IMR-90 (cell line): ENCODE measurements around the gene ADAMTS17. TPM values are rescaled to one million over a fixed set of nuclear protein-coding genes. Genes with fewer than 3 reads are reported as not detected.

Experiments
- ATAC-seq: fragments of 200-7000 bp; cut with Tn5 transposase; 2 replicates; pipeline ENCODE4 v1.9.1; 2020; ENCODE audit warnings: low read depth, mild to moderate bottlenecking, moderate library complexity
- BruUV-seq: library from RNA; stranded (reverse); fragments of 400-500 nt; replicated peaks from 2 replicates; lab custom pipeline; 2021; lab: Mats Ljungman, UMichigan
- CTCF ChIA-PET: fragments of 300-600 bp; formaldehyde crosslinking; extraction: SDS; loops from one replicate; lab custom pipeline; 2021; ENCODE audit warnings: antibody characterized with exemption; lab: Yijun Ruan, JAX
- POLR2A ChIA-PET: fragments of 300-600 bp; sonication (Branson Sonifier 250); formaldehyde crosslinking; loops from one replicate; lab custom pipeline; 2022; ENCODE audit warnings: antibody characterized with exemption; ENCODE audit not compliant: unreplicated experiment; lab: Charles Lee
- DNase-seq: peaks from one replicate; pipeline ENCODE4 v3.0.0; 2013
- H2AFZ ChIP-seq: replicated peaks from 2 replicates; pipeline ENCODE3; 2013; ENCODE audit warnings: low read length, mild to moderate bottlenecking; ENCODE audit not compliant: poor library complexity
- H2AK5ac ChIP-seq: 2 replicates; pipeline ENCODE4 v1.6.1; 2013; ENCODE audit warnings: low read depth, low read length, inconsistent platforms
- H2AK9ac ChIP-seq: replicated peaks from 2 replicates; pipeline ENCODE3; 2013; ENCODE audit warnings: mild to moderate bottlenecking, low read depth, low read length, moderate library complexity; ENCODE audit not compliant: poor library complexity
- H2BK120ac ChIP-seq: 2 replicates; pipeline ENCODE4 v1.6.1; 2013; ENCODE audit warnings: low read depth, low read length, inconsistent platforms
- H2BK15ac ChIP-seq: 3 replicates; pipeline ENCODE4 v1.6.1; 2013; ENCODE audit warnings: low read depth, low read length, inconsistent platforms
- H2BK20ac ChIP-seq: 2 replicates; pipeline ENCODE4 v1.6.1; 2013; ENCODE audit warnings: low read depth, mild to moderate bottlenecking, inconsistent platforms, low read length, moderate library complexity
- H2BK5ac ChIP-seq: 2 replicates; pipeline ENCODE4 v1.6.1; 2013; ENCODE audit warnings: mild to moderate bottlenecking, low read depth, low read length, inconsistent platforms; ENCODE audit not compliant: poor library complexity, severe bottlenecking
- H3K14ac ChIP-seq: replicated peaks from 2 replicates; pipeline ENCODE4 v1.6.1; 2013; ENCODE audit warnings: low read depth, low read length, inconsistent platforms
- H3K18ac ChIP-seq: 2 replicates; pipeline ENCODE4 v1.6.1; 2013; ENCODE audit warnings: low read depth, low read length, control low read depth
- H3K23ac ChIP-seq: 2 replicates; pipeline ENCODE4 v1.6.1; 2013; ENCODE audit warnings: low read depth, low read length, inconsistent platforms
- H3K27ac ChIP-seq: 2 replicates; pipeline ENCODE4 v1.5.1; 2013; ENCODE audit warnings: mild to moderate bottlenecking, control low read depth, low read length; ENCODE audit not compliant: insufficient read depth
- H3K27me3 ChIP-seq: 2 replicates; pipeline ENCODE4 v1.6.1; 2013; ENCODE audit warnings: low read length; ENCODE audit not compliant: control insufficient read depth, insufficient read depth
- H3K36me3 ChIP-seq: 2 replicates; pipeline ENCODE4 v1.6.1; 2013; ENCODE audit warnings: low read length, mixed read lengths; ENCODE audit not compliant: control insufficient read depth, insufficient read depth
- H3K4ac ChIP-seq: 2 replicates; pipeline ENCODE4 v1.6.1; 2013; ENCODE audit warnings: low read depth, low read length, inconsistent platforms
- H3K4me1 ChIP-seq: 2 replicates; pipeline ENCODE4 v1.6.1; 2013; ENCODE audit warnings: low read length, mixed read lengths; ENCODE audit not compliant: control insufficient read depth, insufficient read depth
- H3K4me2 ChIP-seq: 2 replicates; pipeline ENCODE4 v1.6.1; 2013; ENCODE audit warnings: low read depth, mild to moderate bottlenecking, control low read depth, low read length, moderate library complexity
- H3K4me3 ChIP-seq: 2 replicates; pipeline ENCODE4 v1.5.1; 2013; ENCODE audit warnings: low read depth, mild to moderate bottlenecking, control low read depth, low read length, moderate library complexity; ENCODE audit not compliant: insufficient read depth
- H3K56ac ChIP-seq: 2 replicates; pipeline ENCODE4 v1.6.1; 2013; ENCODE audit warnings: low read length, inconsistent platforms; ENCODE audit not compliant: insufficient read depth; ENCODE audit errors: extremely low read depth
- H3K79me1 ChIP-seq, 2 experiments: 2 replicates each; pipeline ENCODE4 v1.6.1; 2013; ENCODE audit warnings: low read length in 2 of 2, inconsistent platforms in 1 of 2, low read depth in 1 of 2
- H3K9ac ChIP-seq: 2 replicates; pipeline ENCODE4 v1.6.1; 2013; ENCODE audit warnings: low read depth, low read length, control low read depth
- H3K9me1 ChIP-seq: 2 replicates; pipeline ENCODE4 v1.6.1; 2013; ENCODE audit warnings: low read length, inconsistent platforms; ENCODE audit not compliant: insufficient read depth
- H3K9me3 ChIP-seq: 2 replicates; pipeline ENCODE4 v1.6.1; 2013; ENCODE audit warnings: low read length; ENCODE audit not compliant: control insufficient read depth, insufficient read depth
- H4K20me1 ChIP-seq: 2 replicates; pipeline ENCODE4 v1.6.1; 2013; ENCODE audit warnings: low read length, inconsistent platforms; ENCODE audit not compliant: insufficient read depth
- H4K5ac ChIP-seq: 2 replicates; pipeline ENCODE4 v1.6.1; 2013; ENCODE audit warnings: mild to moderate bottlenecking, low read depth, low read length, control low read depth
- H4K8ac ChIP-seq, 2 experiments: 2 replicates each; pipeline ENCODE4 v1.6.1; 2013; ENCODE audit warnings: low read depth in 2 of 2, low read length in 2 of 2, control low read depth in 1 of 2, inconsistent platforms in 1 of 2
- H4K91ac ChIP-seq: 2 replicates; pipeline ENCODE4 v1.6.1; 2013; ENCODE audit warnings: low read depth, low read length, inconsistent platforms; ENCODE audit not compliant: insufficient read depth
- MAFK ChIP-seq: IDR thresholded peaks from 2 replicates; pipeline ENCODE4 v1.6.1; 2012; ENCODE audit warnings: low read depth, low read length, improper control_type of control experiment
- NFE2L2 ChIP-seq: fragments of 150-350 bp; IDR thresholded peaks from 2 replicates; pipeline ENCODE4 v1.6.1; 2016; ENCODE audit warnings: low read depth, mild to moderate bottlenecking, low read length
- RAD21 ChIP-seq: IDR thresholded peaks from 2 replicates; pipeline ENCODE4 v1.6.1; 2012; ENCODE audit warnings: low read length, improper control_type of control experiment
- WGBS, 2 experiments: methylation state at CpG; one replicate each; pipeline versions ENCODE4 v1.1.5 to v1.1.7; 2013; ENCODE audit warnings: missing lambda C conversion rate in 2 of 2; ENCODE audit not compliant: insufficient read length in 1 of 2; ENCODE audit errors: extremely low coverage in 2 of 2; 5-methylcytosine and 5-hydroxymethylcytosine counted together
- dilution Hi-C: fragments of 300-500 bp; cut with HindIII; formaldehyde crosslinking; loops from one replicate; pipeline ENCODE4 v1.14.3; 2018; ENCODE audit warnings: low sequenced_read_pairs; ENCODE audit not compliant: unreplicated experiment
- in situ Hi-C: fragments of 300-500 bp; cut with MboI; formaldehyde crosslinking; loops from 3 replicates; pipeline ENCODE4 v1.14.3; 2019; ENCODE audit warnings: low sequenced_read_pairs, inconsistent platforms, mixed read lengths
- intact Hi-C: fragments of 100-400 bp; cut with micrococcal nuclease; formaldehyde crosslinking; loops from 2 replicates; pipeline ENCODE4 v1.10.0; 2022
- polyA plus RNA-seq, 3 experiments: library from polyadenylated mRNA; depleted of rRNA; stranded (reverse); fragments of >200 nt; gene quantifications; 2 replicates each; pipeline ENCODE4 v1.2.3, GENCODE V29; 2012; ENCODE audit warnings: low replicate concordance in 1 of 3
- total RNA-seq: library from RNA; depleted of rRNA; stranded (reverse); fragments of >200 nt; gene quantifications from 2 replicates; pipeline ENCODE4 v1.2.3, GENCODE V29; 2012

The ADAMTS17 gene
- total and polyA plus RNA-seq, 2 of the 4 experiments (the other 2 are of a cell fraction), result 0.03 TPM; not detected in 1

GRCh38 chr15:100032358-100033085, 309.3 kb downstream of the ADAMTS17 start:
- no peak overlapping the region for H2BK120ac ChIP-seq
- intact Hi-C loops, result no loop called here

More at GRCh38 chr15:100032358-100033085, 309.3 kb downstream of the ADAMTS17 start:
- Histone ChIP-seq H4K91ac (no peak overlapping the region), H2BK20ac (no peak overlapping the region), H4K8ac (no peak overlapping the region), H2AFZ (no peak overlapping the region), H3K4me1 (no peaks in the 10 kb centered on the region), H3K18ac (no peak overlapping the region), H3K14ac (no peak overlapping the region), H3K23ac (no peak overlapping the region), H4K20me1 (no peaks in the 10 kb centered on the region), H3K36me3 (no peaks in the 10 kb centered on the region), H3K79me1 (no peaks in the 10 kb centered on the region), H2AK9ac (no peak overlapping the region), H3K56ac (no peak overlapping the region), H3K9me3 (peaks cover 16% of the 10 kb centered on the region), H3K4ac (no peak overlapping the region), H2BK15ac (no peak overlapping the region), H3K27ac (no peak overlapping the region), H3K9ac (no peak overlapping the region), H2AK5ac (no peak overlapping the region), H3K4me3 (no peak overlapping the region), H3K4me2 (no peak overlapping the region), H3K9me1 (no peaks in the 10 kb centered on the region), H3K27me3 (no peaks in the 10 kb centered on the region), H4K5ac (no peak overlapping the region), H2BK5ac (no peak overlapping the region)
- CTCF ChIA-PET, result no interaction called here
- peak; percentile 22 for DNase-seq
- ATAC-seq, result no peak
- 89% methylated on average over 3 of the region's 10 CpGs; no CpG with 5 or more reads in 1 of the 2 experiments for WGBS, 2 experiments
- POLR2A ChIA-PET, result no interaction called here
- in situ Hi-C loops (no loop called here), dilution Hi-C loops (no loop called here)
- TF ChIP-seq RAD21, result no peak
- no peak for TF ChIP-seq MAFK
- TF ChIP-seq NFE2L2, result no peak
- no TSS peak for BruUV-seq
